Measurements from ENCODE around the gene SBSN.

GRCh38 chr19:35502751-35503150 lies 25.4 kb downstream of the SBSN start:
- TF ChIP-seq EZH2phosphoT487 (IDR thresholded peaks at IDR 0.05; ENCODE audit: insufficient read depth, low read depth) (no peak), EZH2 (IDR thresholded peaks at IDR 0.05; ENCODE audit: insufficient read depth, poor library complexity, severe bottlenecking) (no peak)

Data from GM23248 (cell line).